HepG2 (cell line): ENCODE data around the gene NUDT21. TPM values are rescaled to one million over a fixed set of nuclear protein-coding genes. Genes with fewer than 3 reads are reported as not detected.

Experiments used
- DMAP1 ChIP-seq: IDR thresholded peaks from 2 replicates; pipeline ENCODE4 v1.6.1; 2016
- DNMT1 ChIP-seq: sonication (generic); formaldehyde crosslinking; IDR thresholded peaks from 2 replicates; pipeline ENCODE4 v1.5.1; 2020; ENCODE audit warnings: mild to moderate bottlenecking, missing genetic modification reagents
- FOXK2 ChIP-seq: fragments of 450-650 bp; IDR thresholded peaks from 2 replicates; pipeline ENCODE4 v1.6.1; 2016
- HDAC1 ChIP-seq: sonication (generic); formaldehyde crosslinking; IDR thresholded peaks from 2 replicates; pipeline ENCODE4 v1.5.1; 2020; ENCODE audit warnings: mild to moderate bottlenecking, missing genetic modification reagents
- KMT2A ChIP-seq: sonication (generic); formaldehyde crosslinking; IDR thresholded peaks from 2 replicates; pipeline ENCODE4 v1.4.0; 2020; ENCODE audit warnings: missing genetic modification reagents
- MAF1 ChIP-seq: sonication (generic); formaldehyde crosslinking; IDR thresholded peaks from 2 replicates; pipeline ENCODE4 v1.5.0; 2020; ENCODE audit warnings: missing genetic modification reagents, borderline replicate concordance
- MTF1 ChIP-seq: sonication (generic); formaldehyde crosslinking; IDR thresholded peaks from 2 replicates; pipeline ENCODE4 v1.5.0; 2020; ENCODE audit warnings: missing genetic modification reagents
- SMAD1 ChIP-seq: sonication (generic); formaldehyde crosslinking; IDR thresholded peaks from 2 replicates; pipeline ENCODE4 v1.4.0; 2020; ENCODE audit warnings: missing genetic modification reagents, low read depth, mild to moderate bottlenecking, borderline replicate concordance
- TP53 ChIP-seq: sonication (generic); formaldehyde crosslinking; conservative IDR thresholded peaks from 2 replicates; pipeline ENCODE4 v1.4.0; 2020; ENCODE audit warnings: missing genetic modification reagents
- YEATS2 ChIP-seq: sonication (generic); formaldehyde crosslinking; IDR thresholded peaks from 2 replicates; pipeline ENCODE4 v1.4.0; 2020; ENCODE audit warnings: missing genetic modification reagents, borderline replicate concordance
- ZFP82 ChIP-seq: sonication (generic); formaldehyde crosslinking; IDR thresholded peaks from 2 replicates; pipeline ENCODE4 v1.5.1; 2020; ENCODE audit warnings: mild to moderate bottlenecking, missing genetic modification reagents, borderline replicate concordance
- ZFP90 ChIP-seq: sonication (generic); formaldehyde crosslinking; IDR thresholded peaks from 2 replicates; pipeline ENCODE4 v1.8.0; 2022; ENCODE audit warnings: missing genetic modification reagents, mild to moderate bottlenecking, inconsistent platforms, borderline replicate concordance
- ZNF160 ChIP-seq: sonication (generic); formaldehyde crosslinking; IDR thresholded peaks from 2 replicates; pipeline ENCODE4 v1.8.0; 2022; ENCODE audit warnings: mild to moderate bottlenecking, inconsistent platforms, missing genetic modification reagents
- ZNF20 ChIP-seq: sonication (generic); formaldehyde crosslinking; IDR thresholded peaks from 2 replicates; pipeline ENCODE4 v1.4.0; 2020; ENCODE audit warnings: mild to moderate bottlenecking, moderate library complexity, missing genetic modification reagents
- ZNF263 ChIP-seq: sonication (generic); formaldehyde crosslinking; IDR thresholded peaks from 2 replicates; pipeline ENCODE4 v1.4.0; 2020; ENCODE audit warnings: missing genetic modification reagents
- ZNF343 ChIP-seq: sonication (generic); formaldehyde crosslinking; IDR thresholded peaks from 2 replicates; pipeline ENCODE4 v1.4.0; 2020; ENCODE audit warnings: mild to moderate bottlenecking, missing genetic modification reagents
- ZNF367 ChIP-seq: sonication (generic); formaldehyde crosslinking; IDR thresholded peaks from 2 replicates; pipeline ENCODE4 v1.4.0; 2020; ENCODE audit warnings: missing genetic modification reagents, borderline replicate concordance
- ZNF674 ChIP-seq: sonication (generic); formaldehyde crosslinking; IDR thresholded peaks from 2 replicates; pipeline ENCODE4 v1.5.0; 2020; ENCODE audit warnings: low read depth, mild to moderate bottlenecking, missing genetic modification reagents
- ZNF709 ChIP-seq: sonication (generic); formaldehyde crosslinking; IDR thresholded peaks from 2 replicates; pipeline ENCODE4 v1.5.0; 2020; ENCODE audit warnings: mild to moderate bottlenecking, missing genetic modification reagents
- ZNF878 ChIP-seq: sonication (generic); formaldehyde crosslinking; IDR thresholded peaks from 2 replicates; pipeline ENCODE4 v1.8.1; 2023; ENCODE audit warnings: mild to moderate bottlenecking, missing genetic modification reagents, moderate library complexity
- polyA plus RNA-seq, 8 experiments: library from polyadenylated mRNA; depleted of rRNA in 3 of 8; stranded (reverse) in 7 of 8; unstranded in 1 of 8; fragments of >200 nt; fragmentation: Illumina TruSeq in 4 of 8; extraction: Trizol in 4 of 8; gene quantifications; 2 replicates each; pipeline versions ENCODE4 v1.2.1 to v1.2.3, GENCODE V29; 2011 to 2016; ENCODE audit warnings: low read depth in 4 of 8, missing spikeins in 1 of 8, mixed read lengths in 1 of 8; ENCODE audit not compliant: insufficient read depth in 1 of 8
- total RNA-seq, 5 experiments: library from RNA; depleted of rRNA; stranded (reverse); fragments of >200 nt; fragmentation: Illumina TruSeq; extraction: Trizol; gene quantifications; 2 replicates each; pipeline ENCODE4 v1.2.3, GENCODE V29; 2016; ENCODE audit warnings: low read depth in 1 of 5
- TF ChIP-seq, protein P1 (sequence below): sonication (generic); formaldehyde crosslinking; IDR thresholded peaks from 2 replicates; pipeline ENCODE4 v1.8.0; 2023; ENCODE audit warnings: mild to moderate bottlenecking, missing genetic modification reagents
- TF ChIP-seq, protein P2 (sequence below): fragments of 450-650 bp; IDR thresholded peaks from 2 replicates; pipeline ENCODE4 v1.6.1; 2017
- TF ChIP-seq, protein P3 (sequence below): IDR thresholded peaks from 2 replicates; pipeline ENCODE4 v1.6.1; 2016; ENCODE audit warnings: missing biosample characterization, missing genetic modification reagents, low read depth
- TF ChIP-seq, protein P4 (sequence below): sonication (generic); formaldehyde crosslinking; IDR thresholded peaks from 2 replicates; pipeline ENCODE4 v1.4.0; 2020; ENCODE audit warnings: missing genetic modification reagents, mild to moderate bottlenecking, borderline replicate concordance
- TF ChIP-seq, protein P5 (sequence below): sonication (generic); formaldehyde crosslinking; IDR thresholded peaks from 2 replicates; pipeline ENCODE4 v1.4.0; 2020; ENCODE audit warnings: mild to moderate bottlenecking, missing genetic modification reagents

Gene NUDT21
- total and polyA plus RNA-seq, 2 of the 13 experiments (the other 11 are each of a cell fraction or from before 2014, with no cell fraction given), result 177 to 210 TPM

DNA sequence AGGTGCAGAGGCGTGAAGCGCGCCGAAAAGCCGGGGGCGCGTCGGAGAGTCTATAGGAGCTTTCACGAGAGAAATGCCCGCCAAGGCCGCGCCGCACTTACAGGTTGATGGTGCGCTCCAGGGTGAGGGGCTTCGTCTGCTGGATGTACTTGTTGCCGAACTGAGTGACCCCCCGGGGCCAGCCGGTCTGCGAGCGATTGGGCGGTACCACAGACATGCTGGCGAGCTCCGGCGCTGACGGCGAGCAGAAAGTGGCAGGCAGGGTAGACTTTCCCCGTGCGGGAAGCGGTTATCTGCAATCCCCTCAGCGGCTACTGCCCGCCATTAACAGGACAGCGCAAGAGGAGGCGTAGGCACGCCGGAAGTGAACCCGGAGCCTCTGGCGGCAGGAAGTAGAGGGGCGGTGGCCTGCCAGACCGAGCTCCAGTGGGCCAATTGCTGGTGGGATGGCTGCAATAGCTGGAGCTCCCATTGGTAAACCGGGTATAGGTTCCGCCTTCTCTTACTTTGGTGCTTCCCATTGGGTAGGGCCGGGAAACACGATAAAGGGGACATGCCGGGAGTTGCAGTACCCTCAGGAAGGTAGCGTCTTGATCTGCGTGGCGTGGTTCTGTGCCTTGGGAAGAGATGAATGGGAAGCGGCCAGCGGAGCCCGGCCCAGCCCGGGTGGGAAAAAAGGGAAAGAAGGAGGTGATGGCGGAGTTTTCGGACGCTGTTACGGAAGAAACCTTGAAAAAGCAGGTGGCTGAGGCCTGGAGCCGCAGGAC is at the start of gene NUDT21, which contains the start of gene OGFOD1 (continued):
- TF ChIP-seq, protein P1, sequence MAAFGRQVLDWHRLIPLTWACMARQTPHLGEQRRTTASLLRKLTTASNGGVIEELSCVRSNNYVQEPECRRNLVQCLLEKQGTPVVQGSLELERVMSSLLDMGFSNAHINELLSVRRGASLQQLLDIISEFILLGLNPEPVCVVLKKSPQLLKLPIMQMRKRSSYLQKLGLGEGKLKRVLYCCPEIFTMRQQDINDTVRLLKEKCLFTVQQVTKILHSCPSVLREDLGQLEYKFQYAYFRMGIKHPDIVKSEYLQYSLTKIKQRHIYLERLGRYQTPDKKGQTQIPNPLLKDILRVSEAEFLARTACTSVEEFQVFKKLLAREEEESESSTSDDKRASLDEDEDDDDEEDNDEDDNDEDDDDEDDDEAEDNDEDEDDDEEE (CRISPR knock-in tag), result 0 out of 2 replicates have a peak, but pooled peaks have one; percentile 56
- TF ChIP-seq DNMT1 (CRISPR knock-in tag), result 0 out of 2 replicates have a peak, but pooled peaks have one; percentile 62
- TF ChIP-seq HDAC1 (CRISPR knock-in tag), result no peak; the same call in none of the 2 replicates
- TF ChIP-seq, protein P2, sequence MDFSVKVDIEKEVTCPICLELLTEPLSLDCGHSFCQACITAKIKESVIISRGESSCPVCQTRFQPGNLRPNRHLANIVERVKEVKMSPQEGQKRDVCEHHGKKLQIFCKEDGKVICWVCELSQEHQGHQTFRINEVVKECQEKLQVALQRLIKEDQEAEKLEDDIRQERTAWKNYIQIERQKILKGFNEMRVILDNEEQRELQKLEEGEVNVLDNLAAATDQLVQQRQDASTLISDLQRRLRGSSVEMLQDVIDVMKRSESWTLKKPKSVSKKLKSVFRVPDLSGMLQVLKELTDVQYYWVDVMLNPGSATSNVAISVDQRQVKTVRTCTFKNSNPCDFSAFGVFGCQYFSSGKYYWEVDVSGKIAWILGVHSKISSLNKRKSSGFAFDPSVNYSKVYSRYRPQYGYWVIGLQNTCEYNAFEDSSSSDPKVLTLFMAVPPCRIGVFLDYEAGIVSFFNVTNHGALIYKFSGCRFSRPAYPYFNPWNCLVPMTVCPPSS, result no peak
- peak; percentile 66 for TF ChIP-seq ZNF160 (CRISPR knock-in tag)
- peak; percentile 42; the same call in 1 of the 2 replicates for TF ChIP-seq SMAD1
- TF ChIP-seq, protein P3, sequence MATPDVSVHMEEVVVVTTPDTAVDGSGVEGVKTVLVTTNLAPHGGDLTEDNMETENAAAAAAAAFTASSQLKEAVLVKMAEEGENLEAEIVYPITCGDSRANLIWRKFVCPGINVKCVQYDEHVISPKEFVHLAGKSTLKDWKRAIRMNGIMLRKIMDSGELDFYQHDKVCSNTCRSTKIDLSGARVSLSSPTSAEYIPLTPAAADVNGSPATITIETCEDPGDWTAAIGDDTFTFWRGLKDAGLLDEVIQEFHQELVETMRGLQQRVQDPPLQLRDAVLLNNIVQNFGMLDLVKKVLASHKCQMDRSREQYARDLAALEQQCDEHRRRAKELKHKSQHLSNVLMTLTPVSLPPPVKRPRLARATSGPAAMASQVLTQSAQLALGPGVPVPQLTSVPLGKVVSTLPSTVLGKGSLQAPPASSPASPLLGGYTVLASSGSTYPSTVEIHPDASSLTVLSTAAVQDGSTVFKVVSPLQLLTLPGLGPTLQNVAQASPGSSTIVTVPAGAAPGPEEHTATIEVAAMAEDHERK (CRISPR knock-in tag), result peak; percentile 79
- no peak for TF ChIP-seq ZNF674
- peak; percentile 71 for TF ChIP-seq ZFP90 (CRISPR knock-in tag)
- peak; percentile 41; the same call in 1 of the 2 replicates for TF ChIP-seq FOXK2
- TF ChIP-seq ZNF367, result no peak
- TF ChIP-seq ZFP82, result peak; percentile 91; the same call in 1 of the 2 replicates
- TF ChIP-seq DMAP1 (CRISPR knock-in tag), result peak; percentile 83
- TF ChIP-seq ZNF263 (CRISPR knock-in tag), result peak; percentile 78
- TF ChIP-seq ZNF20 (CRISPR knock-in tag), result no peak
- peak; percentile 87 for TF ChIP-seq ZNF878 (CRISPR knock-in tag)
- TF ChIP-seq, protein P4, sequence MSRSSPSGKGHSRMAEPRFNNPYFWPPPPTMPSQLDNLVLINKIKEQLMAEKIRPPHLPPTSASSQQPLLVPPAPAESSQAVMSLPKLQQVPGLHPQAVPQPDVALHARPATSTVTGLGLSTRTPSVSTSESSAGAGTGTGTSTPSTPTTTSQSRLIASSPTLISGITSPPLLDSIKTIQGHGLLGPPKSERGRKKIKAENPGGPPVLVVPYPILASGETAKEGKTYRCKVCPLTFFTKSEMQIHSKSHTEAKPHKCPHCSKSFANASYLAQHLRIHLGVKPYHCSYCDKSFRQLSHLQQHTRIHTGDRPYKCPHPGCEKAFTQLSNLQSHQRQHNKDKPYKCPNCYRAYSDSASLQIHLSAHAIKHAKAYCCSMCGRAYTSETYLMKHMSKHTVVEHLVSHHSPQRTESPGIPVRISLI (CRISPR knock-in tag), result no peak
- TF ChIP-seq MTF1 (CRISPR knock-in tag), result peak; percentile 58; the same call in 1 of the 2 replicates
- peak; percentile 98 for TF ChIP-seq KMT2A
- 0 out of 2 replicates have a peak, but pooled peaks have one; percentile 76 for TF ChIP-seq ZNF343 (CRISPR knock-in tag)
- 0 out of 2 replicates have a peak, but pooled peaks have one; percentile 83 for TF ChIP-seq TP53 (CRISPR knock-in tag)
- TF ChIP-seq YEATS2 (CRISPR knock-in tag), result peak; percentile 93; the same call in 1 of the 2 replicates
- TF ChIP-seq, protein P5, sequence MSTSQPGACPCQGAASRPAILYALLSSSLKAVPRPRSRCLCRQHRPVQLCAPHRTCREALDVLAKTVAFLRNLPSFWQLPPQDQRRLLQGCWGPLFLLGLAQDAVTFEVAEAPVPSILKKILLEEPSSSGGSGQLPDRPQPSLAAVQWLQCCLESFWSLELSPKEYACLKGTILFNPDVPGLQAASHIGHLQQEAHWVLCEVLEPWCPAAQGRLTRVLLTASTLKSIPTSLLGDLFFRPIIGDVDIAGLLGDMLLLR, result peak; percentile 44; the same call in 1 of the 2 replicates
- TF ChIP-seq MAF1 (CRISPR knock-in tag), result peak; percentile 71; the same call in 1 of the 2 replicates
- peak; percentile 70; the same call in 1 of the 2 replicates for TF ChIP-seq ZNF709 (CRISPR knock-in tag)
